B cell (primary cell): ENCODE measurements around the gene MOB2. TPM values are rescaled to one million over a fixed set of nuclear protein-coding genes. Genes with fewer than 3 reads are reported as not detected.

Source experiments
- ATAC-seq: fragments of 200-7000 bp; cut with Tn5 transposase; one replicate; pipeline ENCODE4 v1.10.0; 2021; ENCODE audit warnings: low read depth, mild to moderate bottlenecking, moderate number of reproducible peaks, moderate library complexity
- CTCF ChIA-PET: fragments of 350-600 bp; sonication (Branson Sonifier 250); formaldehyde crosslinking; loops from one replicate; lab custom pipeline; 2021; ENCODE audit warnings: antibody characterized with exemption, inconsistent platforms; lab: Charles Lee
- POLR2A ChIA-PET: fragments of 350-600 bp; sonication (Branson Sonifier 250); formaldehyde crosslinking; loops from one replicate; lab custom pipeline; 2021; ENCODE audit warnings: antibody characterized with exemption; lab: Charles Lee
- DNase-seq: peaks from one replicate; pipeline ENCODE4 v3.0.0; 2013
- H2AFZ ChIP-seq: 2 replicates; pipeline ENCODE4 v1.6.1; 2012; ENCODE audit warnings: mild to moderate bottlenecking, low read depth, low read length; ENCODE audit not compliant: insufficient read depth, poor library complexity, severe bottlenecking
- H3K27ac ChIP-seq, 2 donors: 1 replicate in 1 of 2; 2 replicates in 1 of 2; pipeline ENCODE4 v1.5.1; 2012 to 2013; ENCODE audit warnings: low read length in 2 of 2, mild to moderate bottlenecking in 2 of 2, moderate library complexity in 1 of 2
- H3K27me3 ChIP-seq, 4 experiments: fragments of 200-600 bp in 1 of 4; sonication (generic) in 1 of 4; replicated peaks in 1 of 4; 1 replicate in 2 of 4; 2 replicates in 2 of 4; pipeline versions ENCODE4 v1.6.1 to v1.7.0; 2013 to 2016; ENCODE audit warnings: low read length in 3 of 4, mild to moderate bottlenecking in 2 of 4, mixed read lengths in 1 of 4, moderate library complexity in 1 of 4; ENCODE audit not compliant: insufficient read depth in 4 of 4, control insufficient read depth in 3 of 4; ENCODE audit errors: control extremely low read depth in 1 of 4
- H3K36me3 ChIP-seq, 2 experiments: replicated peaks in 1 of 2; 1 replicate in 1 of 2; 2 replicates in 1 of 2; pipeline versions ENCODE4 v1.6.1 to v1.7.1; 2013; ENCODE audit warnings: low read length in 1 of 2; ENCODE audit not compliant: insufficient read depth in 2 of 2, control insufficient read depth in 1 of 2; ENCODE audit errors: control extremely low read depth in 1 of 2, extremely low read depth in 1 of 2
- H3K4me1 ChIP-seq, 2 donors: fragments of 200-600 bp in 1 of 2; sonication (generic) in 1 of 2; 1 replicate in 1 of 2; 2 replicates in 1 of 2; pipeline versions ENCODE4 v1.5.1 to v1.6.1; 2013 to 2017; ENCODE audit warnings: low read length in 2 of 2; ENCODE audit not compliant: control insufficient read depth in 2 of 2, insufficient read depth in 2 of 2
- H3K4me2 ChIP-seq: replicated peaks from 2 replicates; pipeline ENCODE3; 2012; ENCODE audit warnings: mild to moderate bottlenecking, low read depth, low read length; ENCODE audit not compliant: poor library complexity, severe bottlenecking
- H3K4me3 ChIP-seq, 5 experiments: fragments of 200-600 bp in 1 of 5; sonication (generic) in 1 of 5; 1 replicate in 3 of 5; 2 replicates in 2 of 5; pipeline versions ENCODE4 v1.5.1 to v1.7.0; 2011 to 2016; ENCODE audit warnings: low read length in 4 of 5, mild to moderate bottlenecking in 4 of 5, low read depth in 2 of 5, control low read depth in 1 of 5, moderate library complexity in 1 of 5; ENCODE audit not compliant: insufficient read depth in 1 of 5; ENCODE audit errors: control extremely low read depth in 1 of 5, extremely low read depth in 1 of 5
- H3K79me2 ChIP-seq: fragments of 200-600 bp; sonication (generic); one replicate; pipeline ENCODE4 v1.6.0; 2016; ENCODE audit warnings: low read length; ENCODE audit not compliant: control insufficient read depth, insufficient read depth
- H3K9ac ChIP-seq: fragments of 200-600 bp; sonication (generic); 2 replicates; pipeline ENCODE4 v1.6.1; 2017; ENCODE audit warnings: mild to moderate bottlenecking, low read length, moderate library complexity
- H3K9me3 ChIP-seq, 3 donors: one replicate each; pipeline versions ENCODE4 v1.6.1 to v1.7.1; 2013; ENCODE audit warnings: low read length in 2 of 3; ENCODE audit not compliant: control insufficient read depth in 2 of 3, insufficient read depth in 1 of 3; ENCODE audit errors: control extremely low read depth in 1 of 3
- H4K20me1 ChIP-seq: 2 replicates; pipeline ENCODE4 v1.6.0; 2012; ENCODE audit warnings: mild to moderate bottlenecking, low read length; ENCODE audit not compliant: insufficient read depth, control insufficient read depth, poor library complexity, severe bottlenecking
- H3K27ac Mint-ChIP-seq: one replicate; pipeline ENCODE4 v1.8.0; 2021; ENCODE audit warnings: mixed read lengths
- H3K27me3 Mint-ChIP-seq: one replicate; pipeline ENCODE4 v1.8.0; 2021; ENCODE audit warnings: mixed read lengths
- H3K4me1 Mint-ChIP-seq: one replicate; pipeline ENCODE4 v1.8.0; 2021; ENCODE audit warnings: mixed read lengths
- H3K4me3 Mint-ChIP-seq: one replicate; pipeline ENCODE4 v1.8.0; 2021; ENCODE audit warnings: mixed read lengths
- H3K9me3 Mint-ChIP-seq: one replicate; pipeline ENCODE4 v1.8.0; 2022; ENCODE audit warnings: mixed read lengths; ENCODE audit not compliant: insufficient read depth
- EZH2 ChIP-seq: IDR thresholded peaks from 2 replicates; pipeline ENCODE4 v1.6.1; 2012; ENCODE audit warnings: borderline replicate concordance, low read depth, mild to moderate bottlenecking, moderate library complexity, low read length; ENCODE audit not compliant: insufficient read depth, poor library complexity, severe bottlenecking
- WGBS: methylation state at CpG from one replicate; pipeline ENCODE4 v1.1.5; 2013; ENCODE audit warnings: missing lambda C conversion rate; ENCODE audit not compliant: insufficient coverage; 5-methylcytosine and 5-hydroxymethylcytosine counted together
- intact Hi-C: fragments of 100-400 bp; cut with micrococcal nuclease; formaldehyde crosslinking; loops from one replicate; pipeline ENCODE4 v1.10.0; 2022
- polyA plus RNA-seq: library from polyadenylated mRNA; depleted of rRNA; stranded (reverse); fragments of >200 nt; gene quantifications from 2 replicates; pipeline ENCODE4 v1.2.3, GENCODE V29; 2012
- total RNA-seq, 2 donors: library from RNA; stranded (reverse); fragments of 120-200 nt in 1 of 2; gene quantifications; 1 replicate in 1 of 2; 2 replicates in 1 of 2; pipeline versions ENCODE4 v1.2.3 to v1.2.4, GENCODE V29; 2013 to 2022
- TF ChIP-seq, protein P1 (sequence below): fragments of 200-600 bp; IDR thresholded peaks from one replicate; pipeline ENCODE4 v1.8.0; 2022; ENCODE audit warnings: antibody characterized with exemption, mild to moderate bottlenecking

The MOB2 gene
- total and polyA plus RNA-seq, 2 donors (not counting 1 experiment from before 2014, with no cell fraction given) = 55.7 to 57.6 TPM

DNA sequence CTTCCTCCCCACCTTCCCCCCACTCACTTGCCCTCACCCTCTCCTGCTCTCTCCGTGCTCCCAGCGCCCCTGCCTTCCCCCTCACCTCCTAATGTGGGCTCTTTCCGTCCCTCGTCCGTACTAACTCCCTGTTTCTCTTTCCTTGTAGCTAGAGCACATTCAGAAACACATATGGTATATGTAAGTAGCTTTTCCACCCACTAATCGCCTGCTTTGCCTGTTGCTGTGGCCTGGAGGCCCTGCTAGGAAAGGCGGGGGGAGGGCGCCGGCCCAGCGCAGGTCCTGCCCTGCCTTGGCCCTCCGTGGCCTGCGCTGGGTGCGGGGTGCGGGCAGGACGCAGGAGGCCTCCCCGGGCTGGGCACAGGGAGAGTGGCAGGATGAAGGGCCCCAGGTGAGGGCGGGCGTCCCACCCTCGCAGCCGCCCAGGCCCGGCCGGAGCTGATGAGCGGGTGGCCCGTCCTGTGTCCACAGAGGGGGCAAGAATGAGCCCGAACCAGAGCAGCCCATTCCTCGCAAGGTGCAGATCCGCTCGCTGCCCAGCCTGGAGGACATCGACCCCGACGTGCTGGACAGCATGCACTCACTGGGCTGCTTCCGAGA is 41.7 kb downstream of the MOB2 start:
- ChIA-PET POLR2A (no interaction called here), CTCF (no interaction called here)
- Histone ChIP-seq H3K4me3 (no peak overlapping the region), H3K27ac (no peak overlapping the region), H3K27me3 (no peaks in the 10 kb centered on the region), H3K79me2 (no peaks in the 10 kb centered on the region), H4K20me1 (no peaks in the 10 kb centered on the region), H3K4me1 (peaks cover 0 to 4% of the 10 kb centered on the region in 2 donors), H2AFZ (no peak overlapping the region), H3K9me3 (no peaks in the 10 kb centered on the region), H3K36me3 (no peaks in the 10 kb centered on the region), H3K4me2 (no peak overlapping the region), H3K9ac (no peak overlapping the region)
- H3K27me3 Mint-ChIP-seq = no peaks in the 10 kb centered on the region
- no peak for TF ChIP-seq EZH2
- TF ChIP-seq, protein P1, sequence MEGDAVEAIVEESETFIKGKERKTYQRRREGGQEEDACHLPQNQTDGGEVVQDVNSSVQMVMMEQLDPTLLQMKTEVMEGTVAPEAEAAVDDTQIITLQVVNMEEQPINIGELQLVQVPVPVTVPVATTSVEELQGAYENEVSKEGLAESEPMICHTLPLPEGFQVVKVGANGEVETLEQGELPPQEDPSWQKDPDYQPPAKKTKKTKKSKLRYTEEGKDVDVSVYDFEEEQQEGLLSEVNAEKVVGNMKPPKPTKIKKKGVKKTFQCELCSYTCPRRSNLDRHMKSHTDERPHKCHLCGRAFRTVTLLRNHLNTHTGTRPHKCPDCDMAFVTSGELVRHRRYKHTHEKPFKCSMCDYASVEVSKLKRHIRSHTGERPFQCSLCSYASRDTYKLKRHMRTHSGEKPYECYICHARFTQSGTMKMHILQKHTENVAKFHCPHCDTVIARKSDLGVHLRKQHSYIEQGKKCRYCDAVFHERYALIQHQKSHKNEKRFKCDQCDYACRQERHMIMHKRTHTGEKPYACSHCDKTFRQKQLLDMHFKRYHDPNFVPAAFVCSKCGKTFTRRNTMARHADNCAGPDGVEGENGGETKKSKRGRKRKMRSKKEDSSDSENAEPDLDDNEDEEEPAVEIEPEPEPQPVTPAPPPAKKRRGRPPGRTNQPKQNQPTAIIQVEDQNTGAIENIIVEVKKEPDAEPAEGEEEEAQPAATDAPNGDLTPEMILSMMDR = no peak
- no peak overlapping the region for H3K4me3 Mint-ChIP-seq
- 94% methylated on average over 26 of the region's 32 CpGs for WGBS
- H3K9me3 Mint-ChIP-seq = no peaks in the 10 kb centered on the region
- no peaks in the 10 kb centered on the region for H3K4me1 Mint-ChIP-seq
- DNase-seq (no peak), ATAC-seq (no peak)
- no peak overlapping the region for H3K27ac Mint-ChIP-seq
- intact Hi-C loops = no loop called here

DNA sequence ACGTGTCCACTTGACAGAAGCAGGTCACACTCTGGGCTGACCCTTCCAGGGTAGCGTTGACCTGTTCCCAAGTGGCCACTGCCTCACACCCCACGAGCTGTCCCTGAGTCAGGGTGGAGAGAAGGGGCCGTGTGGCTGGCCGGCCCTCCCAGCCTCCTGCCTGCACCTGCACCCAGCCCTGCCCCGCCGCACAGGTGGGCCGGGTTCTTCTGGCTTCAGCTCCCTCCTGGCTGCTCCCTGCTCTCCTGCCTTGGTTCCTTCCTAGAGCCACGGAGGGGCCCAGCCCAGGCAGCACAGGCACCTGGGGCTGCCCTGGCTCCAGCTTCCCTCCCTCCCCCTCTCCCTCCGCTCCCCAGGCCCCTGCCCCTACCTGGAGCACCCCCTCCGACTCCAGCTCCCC is 42.3 kb downstream of the MOB2 start:
- CTCF ChIA-PET = no interaction called here
- H3K9ac ChIP-seq = no peak overlapping the region
- Mint-ChIP-seq H3K4me1 (no peaks in the 10 kb centered on the region), H3K27me3 (no peaks in the 10 kb centered on the region), H3K4me3 (no peak overlapping the region), H3K9me3 (no peaks in the 10 kb centered on the region), H3K27ac (no peak overlapping the region)
- H3K27ac ChIP-seq = no peak overlapping the region
- WGBS = 87% methylated on average over 9 of the region's 11 CpGs
- DNase-seq = no peak
- H3K9me3 ChIP-seq = no peaks in the 10 kb centered on the region
- no peak for TF ChIP-seq EZH2
- TF ChIP-seq, protein P1 = no peak
- H3K27me3 ChIP-seq = no peaks in the 10 kb centered on the region
- intact Hi-C loops = no loop called here
- H3K79me2 ChIP-seq = no peaks in the 10 kb centered on the region
- ATAC-seq = no peak
- POLR2A ChIA-PET = no interaction called here
- no peaks in the 10 kb centered on the region for H4K20me1 ChIP-seq
- H2AFZ ChIP-seq = no peak overlapping the region
- H3K4me2 ChIP-seq = no peak overlapping the region
- peaks cover 0 to 4% of the 10 kb centered on the region in 2 donors for H3K4me1 ChIP-seq
- no peak overlapping the region for H3K4me3 ChIP-seq
- H3K36me3 ChIP-seq = no peaks in the 10 kb centered on the region
